ENCODE results near the gene HBE1. TPM values are rescaled to one million over a fixed set of nuclear protein-coding genes. Genes with fewer than 3 reads are reported as not detected.
"Not testable (repeated sequence)": the region's sequence is repeated elsewhere in the genome, so short reads cannot be mapped to it uniquely, and the experiment has no call there.

HBE1 gene
- total RNA-seq (not detected), polyA plus RNA-seq (not detected)
- long read RNA-seq, donor 1: 0 reads
- long read RNA-seq, donor 2: 0 reads

DNA sequence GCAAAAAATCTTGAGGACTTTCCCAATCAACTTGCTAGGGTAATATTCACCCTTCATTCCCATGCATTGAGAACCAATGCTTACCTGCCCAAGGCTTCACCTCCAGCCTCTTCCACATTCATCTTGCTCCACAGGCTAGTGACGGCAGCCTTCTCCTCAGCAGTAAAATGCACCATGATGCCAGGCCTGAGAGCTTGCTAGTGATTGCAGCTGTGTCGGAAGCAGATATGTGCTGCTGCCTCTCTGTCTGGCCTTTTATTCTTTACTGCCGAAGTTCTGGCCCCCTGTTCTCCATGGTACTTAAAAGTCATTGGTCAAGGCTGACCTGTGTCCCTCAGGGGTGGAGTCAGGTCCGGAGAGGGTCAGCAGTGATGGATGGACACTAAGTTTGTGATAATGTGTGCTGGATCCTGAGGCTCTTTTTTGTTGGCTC lies at the start of gene HBE1:
HBE1 (minus strand) TSS at position 231 of the 433 bp plus-strand sequence; CDS start at position 176, 55 bp downstream.
- Histone ChIP-seq H3K27me3 (ENCODE audit: control insufficient read depth in 1 of 2, insufficient read depth in 2 of 2, low read length in 1 of 2) (peaks cover 0 to 3% of the 10 kb centered on the region in 2 donors), H3K4me3 (ENCODE audit: low read length in 2 of 2) (no peak within 1 kb of the TSS), H3K9me3 (ENCODE audit: control insufficient read depth, low read length) (no peaks in the 10 kb centered on the region), H3K27ac (ENCODE audit: low read depth in 1 of 2, low read length in 2 of 2) (no peak within 1 kb of the TSS), H3K4me1 (ENCODE audit: control insufficient read depth in 1 of 2, insufficient read depth in 2 of 2, low read length in 2 of 2) (no peaks in the 10 kb centered on the region), H3K36me3 (ENCODE audit: control insufficient read depth in 1 of 2, insufficient read depth in 2 of 2, low read length in 1 of 2) (no peaks in the 10 kb centered on the region)
- ATAC-seq (ENCODE audit: low FRiP score) (no peak), DNase-seq (no peak)
- 21 to 37% methylated on average over 4 of the region's 4 CpGs for WGBS, 2 donors
- intact Hi-C loops (cut with DNase I): no loop called here

DNA sequence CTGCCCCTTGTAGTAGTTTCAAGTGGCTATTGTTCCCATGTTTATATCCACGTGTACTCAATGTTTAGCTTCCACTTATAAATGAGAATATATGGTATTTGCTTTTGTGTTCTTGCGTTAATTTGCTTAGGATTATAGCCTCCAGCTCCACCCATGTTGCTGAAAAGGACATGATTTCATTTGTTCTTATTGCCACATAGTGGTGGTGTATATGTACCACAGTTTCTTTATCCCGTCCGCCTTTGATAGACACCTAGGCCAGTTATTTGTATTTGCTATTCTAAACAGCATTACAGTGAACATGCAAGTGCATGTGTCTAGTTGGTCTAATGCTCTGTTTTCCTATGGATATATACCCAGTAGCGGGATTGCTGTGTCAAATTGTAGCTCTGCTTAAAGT lies 47.5 kb upstream of the HBE1 start:
- no peaks in the 10 kb centered on the region for H3K36me3 ChIP-seq (ENCODE audit: control insufficient read depth in 1 of 2, insufficient read depth in 2 of 2, low read length in 1 of 2)
- H3K27me3 ChIP-seq (ENCODE audit: control insufficient read depth in 1 of 2, insufficient read depth in 2 of 2, low read length in 1 of 2): no peaks in the 10 kb centered on the region
- no peaks in the 10 kb centered on the region for H3K4me1 ChIP-seq (ENCODE audit: control insufficient read depth in 1 of 2, insufficient read depth in 2 of 2, low read length in 2 of 2)
- no peaks in the 10 kb centered on the region for H3K9me3 ChIP-seq (ENCODE audit: control insufficient read depth, low read length)
- no peak overlapping the region for H3K27ac ChIP-seq (ENCODE audit: low read depth in 1 of 2, low read length in 2 of 2)
- no peak overlapping the region for H3K4me3 ChIP-seq (ENCODE audit: low read length in 2 of 2)
- 72 to 73% methylated on average over 5 of the region's 5 CpGs for WGBS, 2 donors
- DNase-seq: no peak
- intact Hi-C loops (cut with DNase I): no loop called here
- ATAC-seq (ENCODE audit: low FRiP score): no peak

DNA sequence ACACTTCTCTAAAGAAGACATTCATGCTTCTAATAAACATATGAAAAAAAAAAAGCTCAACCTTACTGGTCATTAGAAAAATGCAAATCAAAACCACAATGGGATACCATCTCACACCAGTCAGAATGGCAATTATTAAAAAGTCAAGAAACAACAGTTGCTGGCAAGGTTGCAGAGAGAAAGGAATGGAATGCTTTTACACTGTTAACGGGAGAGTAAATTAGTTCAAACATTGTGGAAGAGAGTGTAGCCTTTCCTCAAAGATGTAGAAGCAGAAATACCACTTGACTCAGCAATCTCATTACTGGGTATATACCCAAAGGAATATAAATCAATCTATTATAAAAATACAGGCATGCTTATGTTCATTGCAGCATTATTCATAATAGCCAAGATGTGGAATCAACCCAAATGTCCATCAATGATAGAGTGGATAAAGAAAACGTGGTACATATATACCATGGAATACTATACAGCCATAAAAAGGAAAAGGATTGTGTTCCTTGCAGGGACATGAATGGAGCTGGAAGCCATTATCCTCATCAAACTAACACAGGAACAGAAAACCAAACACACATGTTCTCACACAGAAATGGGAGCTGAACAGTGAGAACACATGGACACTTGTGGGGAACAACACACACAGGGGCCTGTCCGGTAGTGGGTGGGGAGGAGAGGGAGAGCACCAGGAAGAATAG lies 43.7 kb upstream of the HBE1 start:
- H3K27me3 ChIP-seq (ENCODE audit: control insufficient read depth in 1 of 2, insufficient read depth in 2 of 2, low read length in 1 of 2); H3K4me3 ChIP-seq (ENCODE audit: low read length in 2 of 2); H3K4me1 ChIP-seq (ENCODE audit: control insufficient read depth in 1 of 2, insufficient read depth in 2 of 2, low read length in 2 of 2); intact Hi-C loops (cut with DNase I); H3K9me3 ChIP-seq (ENCODE audit: control insufficient read depth, low read length); H3K27ac ChIP-seq (ENCODE audit: low read depth in 1 of 2, low read length in 2 of 2); H3K36me3 ChIP-seq (ENCODE audit: control insufficient read depth in 1 of 2, insufficient read depth in 2 of 2, low read length in 1 of 2); DNase-seq; ATAC-seq (ENCODE audit: low FRiP score): not testable (repeated sequence)
- WGBS, 2 donors: 73 to 78% methylated on average over 3 of the region's 3 CpGs

DNA sequence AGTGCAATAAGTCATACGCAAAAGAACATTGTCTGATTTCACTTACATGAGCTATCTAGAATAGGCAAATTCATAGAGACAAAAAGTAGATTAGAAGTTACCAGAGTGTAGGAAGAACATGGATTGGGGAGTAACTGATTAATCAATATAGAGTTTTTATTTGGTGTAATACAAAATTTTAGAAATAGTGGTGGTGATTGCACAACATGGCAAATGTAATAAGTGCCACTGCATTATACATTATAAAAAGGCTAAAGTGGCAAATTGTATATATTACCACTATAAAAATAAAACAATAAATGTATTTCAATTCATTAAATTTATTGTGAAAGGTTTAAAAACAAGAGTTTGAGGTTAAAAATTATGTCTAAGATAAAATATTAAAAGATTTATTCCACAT lies 40.7 kb upstream of the HBE1 start:
- intact Hi-C loops (cut with DNase I): no loop called here
- Histone ChIP-seq H3K27me3 (ENCODE audit: control insufficient read depth in 1 of 2, insufficient read depth in 2 of 2, low read length in 1 of 2) (no peaks in the 10 kb centered on the region), H3K9me3 (ENCODE audit: control insufficient read depth, low read length) (no peaks in the 10 kb centered on the region), H3K36me3 (ENCODE audit: control insufficient read depth in 1 of 2, insufficient read depth in 2 of 2, low read length in 1 of 2) (no peaks in the 10 kb centered on the region), H3K4me1 (ENCODE audit: control insufficient read depth in 1 of 2, insufficient read depth in 2 of 2, low read length in 2 of 2) (no peaks in the 10 kb centered on the region), H3K4me3 (ENCODE audit: low read length in 2 of 2) (no peak overlapping the region), H3K27ac (ENCODE audit: low read depth in 1 of 2, low read length in 2 of 2) (no peak overlapping the region)
- DNase-seq (no peak), ATAC-seq (ENCODE audit: low FRiP score) (no peak)
- WGBS, 2 donors: 92 to 95% methylated on average over 1 of the region's 1 CpG

DNA sequence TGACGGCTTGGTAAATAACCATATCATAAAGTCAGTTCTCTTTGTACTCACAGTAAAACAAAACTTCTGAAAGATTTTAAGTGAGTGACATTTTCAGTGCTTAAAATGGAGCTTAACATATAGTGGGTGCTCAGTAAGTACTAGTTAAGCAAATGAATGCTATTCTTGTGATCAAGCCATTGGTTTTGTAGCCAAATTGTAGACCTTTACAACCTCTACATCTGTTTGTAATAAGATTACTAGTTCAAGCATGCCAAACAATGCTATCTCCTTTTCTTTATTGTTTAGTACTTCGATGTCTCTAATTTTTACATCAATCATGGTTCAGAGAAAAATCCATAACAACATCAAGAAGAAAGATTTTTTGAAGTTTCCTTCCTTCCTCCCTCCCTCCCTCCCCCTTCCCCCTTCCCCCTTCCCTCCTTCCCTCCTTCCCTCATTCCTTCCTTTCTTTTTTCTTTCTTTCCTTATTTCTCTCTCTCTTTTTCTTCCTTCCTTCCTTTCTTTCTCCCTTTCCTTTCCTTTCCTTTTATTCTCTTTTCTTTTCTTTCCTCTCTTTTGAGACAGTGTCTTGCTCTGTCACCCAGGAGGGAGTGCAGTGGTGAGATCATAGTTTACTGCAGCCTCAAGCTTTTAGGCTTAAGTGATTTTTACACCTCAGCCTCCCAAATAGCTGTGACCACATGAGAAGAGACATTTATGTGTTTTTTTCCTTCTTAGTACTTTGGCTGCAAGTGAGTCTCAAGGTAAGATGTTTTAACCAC lies 37.7 kb upstream of the HBE1 start:
- no peak overlapping the region for H3K27ac ChIP-seq (ENCODE audit: low read depth in 1 of 2, low read length in 2 of 2)
- no peak overlapping the region for H3K4me3 ChIP-seq (ENCODE audit: low read length in 2 of 2)
- H3K4me1 ChIP-seq (ENCODE audit: control insufficient read depth in 1 of 2, insufficient read depth in 2 of 2, low read length in 2 of 2): no peaks in the 10 kb centered on the region
- H3K9me3 ChIP-seq (ENCODE audit: control insufficient read depth, low read length): no peaks in the 10 kb centered on the region
- intact Hi-C loops (cut with DNase I): no loop called here
- H3K27me3 ChIP-seq (ENCODE audit: control insufficient read depth in 1 of 2, insufficient read depth in 2 of 2, low read length in 1 of 2): no peaks in the 10 kb centered on the region
- DNase-seq (no peak), ATAC-seq (ENCODE audit: low FRiP score) (no peak)
- H3K36me3 ChIP-seq (ENCODE audit: control insufficient read depth in 1 of 2, insufficient read depth in 2 of 2, low read length in 1 of 2): no peaks in the 10 kb centered on the region
- WGBS, 2 donors: 76 to 82% methylated on average over 2 of the region's 2 CpGs

DNA sequence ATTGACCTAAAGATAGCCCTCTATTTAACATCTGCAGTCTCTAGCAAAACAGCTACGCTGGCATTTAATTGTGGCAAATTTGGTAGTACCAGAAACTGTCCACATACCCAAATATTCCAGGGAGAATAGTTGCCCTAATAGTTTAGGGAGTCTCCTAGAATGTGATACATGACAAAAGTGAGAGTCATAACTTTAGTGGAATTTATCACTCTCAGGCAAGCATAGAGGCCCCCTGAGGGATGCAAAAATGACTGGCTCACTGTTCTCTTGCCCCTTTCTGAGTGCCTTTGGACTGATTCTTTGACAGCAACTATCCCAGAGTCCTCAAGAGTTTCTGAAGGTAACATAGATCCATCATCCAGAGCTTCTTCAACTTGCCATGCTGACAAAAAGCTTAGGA lies 34.3 kb upstream of the HBE1 start:
- no peaks in the 10 kb centered on the region for H3K36me3 ChIP-seq (ENCODE audit: control insufficient read depth in 1 of 2, insufficient read depth in 2 of 2, low read length in 1 of 2)
- H3K4me1 ChIP-seq (ENCODE audit: control insufficient read depth in 1 of 2, insufficient read depth in 2 of 2, low read length in 2 of 2): no peaks in the 10 kb centered on the region
- no peak overlapping the region for H3K27ac ChIP-seq (ENCODE audit: low read depth in 1 of 2, low read length in 2 of 2)
- ATAC-seq (ENCODE audit: low FRiP score): no peak
- H3K9me3 ChIP-seq (ENCODE audit: control insufficient read depth, low read length): no peaks in the 10 kb centered on the region
- H3K27me3 ChIP-seq (ENCODE audit: control insufficient read depth in 1 of 2, insufficient read depth in 2 of 2, low read length in 1 of 2): no peaks in the 10 kb centered on the region
- intact Hi-C loops (cut with DNase I): no loop called here
- H3K4me3 ChIP-seq (ENCODE audit: low read length in 2 of 2): no peak overlapping the region
- no peak for DNase-seq
- WGBS, 2 donors: 92 to 96% methylated on average over 1 of the region's 1 CpG

DNA sequence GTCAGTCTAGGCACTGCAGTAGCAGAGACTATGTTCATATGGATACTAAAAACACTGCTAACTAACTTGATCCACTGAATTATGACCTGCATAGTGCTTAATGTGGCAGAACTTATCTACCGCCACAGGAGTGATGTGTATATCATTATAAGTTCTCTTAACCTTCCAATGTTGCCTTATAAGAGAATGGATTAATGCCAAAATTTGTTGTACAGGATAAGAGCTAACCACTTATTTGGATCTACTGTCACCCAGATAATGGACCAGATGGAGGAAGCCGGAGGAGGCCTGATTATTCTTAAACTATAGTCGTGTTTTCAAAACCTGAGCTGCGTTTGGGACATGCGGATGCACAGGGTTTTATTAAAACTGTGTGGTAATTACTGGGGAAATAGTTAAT lies 33.9 kb upstream of the HBE1 start:
- no peak overlapping the region for H3K27ac ChIP-seq (ENCODE audit: low read depth in 1 of 2, low read length in 2 of 2)
- ATAC-seq (ENCODE audit: low FRiP score) (no peak), DNase-seq (no peak)
- H3K9me3 ChIP-seq (ENCODE audit: control insufficient read depth, low read length): no peaks in the 10 kb centered on the region
- no peaks in the 10 kb centered on the region for H3K4me1 ChIP-seq (ENCODE audit: control insufficient read depth in 1 of 2, insufficient read depth in 2 of 2, low read length in 2 of 2)
- 74 to 76% methylated on average over 5 of the region's 5 CpGs for WGBS, 2 donors
- no peak overlapping the region for H3K4me3 ChIP-seq (ENCODE audit: low read length in 2 of 2)
- no peaks in the 10 kb centered on the region for H3K27me3 ChIP-seq (ENCODE audit: control insufficient read depth in 1 of 2, insufficient read depth in 2 of 2, low read length in 1 of 2)
- no peaks in the 10 kb centered on the region for H3K36me3 ChIP-seq (ENCODE audit: control insufficient read depth in 1 of 2, insufficient read depth in 2 of 2, low read length in 1 of 2)
- intact Hi-C loops (cut with DNase I): no loop called here

DNA sequence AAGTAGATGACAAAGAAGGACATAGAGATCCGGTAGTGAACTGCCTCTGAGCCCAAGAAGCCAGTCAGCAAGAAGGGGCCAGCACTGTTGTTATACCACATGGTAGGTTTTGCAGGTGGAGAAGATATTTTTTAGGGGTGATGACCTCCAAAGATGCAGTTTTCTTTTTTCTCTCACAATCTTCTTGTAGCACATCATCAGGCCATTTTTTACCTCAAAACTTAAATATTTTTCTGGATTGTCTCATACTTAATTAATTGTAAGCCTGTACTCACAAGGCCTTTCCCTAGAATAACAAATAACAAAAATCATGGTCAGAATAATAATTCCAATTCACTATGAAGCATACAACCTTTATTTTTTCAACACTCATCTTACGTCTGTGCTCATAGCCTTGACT lies 32.1 kb upstream of the HBE1 start, which contains the start of gene OR51B4:
OR51B4 (minus strand) TSS at position 101 of the 400 bp plus-strand sequence; CDS start at position 101, 0 bp downstream.
- Histone ChIP-seq H3K4me1 (ENCODE audit: control insufficient read depth in 1 of 2, insufficient read depth in 2 of 2, low read length in 2 of 2) (no peaks in the 10 kb centered on the region), H3K27me3 (ENCODE audit: control insufficient read depth in 1 of 2, insufficient read depth in 2 of 2, low read length in 1 of 2) (no peaks in the 10 kb centered on the region), H3K4me3 (ENCODE audit: low read length in 2 of 2) (no peak within 1 kb of the TSS), H3K36me3 (ENCODE audit: control insufficient read depth in 1 of 2, insufficient read depth in 2 of 2, low read length in 1 of 2) (no peaks in the 10 kb centered on the region), H3K27ac (ENCODE audit: low read depth in 1 of 2, low read length in 2 of 2) (no peak within 1 kb of the TSS), H3K9me3 (ENCODE audit: control insufficient read depth, low read length) (no peaks in the 10 kb centered on the region)
- DNase-seq (no peak), ATAC-seq (ENCODE audit: low FRiP score) (no peak)
- WGBS, 2 donors: 86 to 95% methylated on average over 2 of the region's 2 CpGs
- intact Hi-C loops (cut with DNase I): no loop called here

DNA sequence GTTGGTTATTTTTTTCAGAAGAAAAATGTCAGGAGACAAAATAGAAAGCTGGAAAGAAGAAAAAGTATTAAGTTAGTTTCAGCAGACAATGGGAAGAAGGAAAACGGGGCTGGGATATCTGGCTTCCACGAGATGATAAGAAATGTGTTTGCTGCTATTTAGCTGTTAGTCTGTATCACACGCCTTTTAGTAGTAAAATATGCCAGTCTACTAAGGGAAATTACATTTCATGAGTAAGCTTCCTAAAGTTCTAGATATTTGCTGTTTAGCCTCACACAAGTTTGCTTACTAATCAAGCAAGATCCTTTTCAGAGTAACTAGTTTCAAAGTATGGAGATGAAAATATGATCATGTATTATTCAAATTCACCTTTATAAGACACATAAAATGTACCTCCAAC lies 30.5 kb upstream of the HBE1 start:
- no peaks in the 10 kb centered on the region for H3K9me3 ChIP-seq (ENCODE audit: control insufficient read depth, low read length)
- no peak overlapping the region for H3K4me3 ChIP-seq (ENCODE audit: low read length in 2 of 2)
- H3K36me3 ChIP-seq (ENCODE audit: control insufficient read depth in 1 of 2, insufficient read depth in 2 of 2, low read length in 1 of 2): no peaks in the 10 kb centered on the region
- 35 to 40% methylated on average over 3 of the region's 3 CpGs for WGBS, 2 donors
- H3K27ac ChIP-seq (ENCODE audit: low read depth in 1 of 2, low read length in 2 of 2): no peak overlapping the region
- DNase-seq (no peak), ATAC-seq (ENCODE audit: low FRiP score) (no peak)
- no peaks in the 10 kb centered on the region for H3K4me1 ChIP-seq (ENCODE audit: control insufficient read depth in 1 of 2, insufficient read depth in 2 of 2, low read length in 2 of 2)
- intact Hi-C loops (cut with DNase I): no loop called here
- no peaks in the 10 kb centered on the region for H3K27me3 ChIP-seq (ENCODE audit: control insufficient read depth in 1 of 2, insufficient read depth in 2 of 2, low read length in 1 of 2)

Measured in aorta (tissue), 5 donors.